ENCODE results near the gene FBXW7.

DNA sequence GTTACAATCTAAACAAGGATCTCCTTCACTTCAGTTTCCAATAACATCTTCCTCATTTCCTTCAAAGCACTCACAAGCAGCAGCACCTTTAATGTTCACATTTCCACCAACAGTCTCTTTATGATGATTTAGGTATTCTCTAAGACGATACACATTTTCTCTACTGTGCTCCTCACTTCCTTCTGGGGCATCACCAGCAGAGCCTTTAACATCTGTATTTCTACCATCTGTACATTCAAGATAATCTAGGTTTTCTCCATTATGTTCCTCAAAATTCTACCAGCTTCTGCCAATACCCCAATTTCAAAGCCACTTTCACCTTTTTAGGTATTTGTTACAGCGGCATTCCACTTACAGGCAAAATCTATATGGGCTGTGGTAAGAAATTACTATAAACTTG is 80.6 kb downstream of the FBXW7 start:
- TF ChIP-seq, protein P1, sequence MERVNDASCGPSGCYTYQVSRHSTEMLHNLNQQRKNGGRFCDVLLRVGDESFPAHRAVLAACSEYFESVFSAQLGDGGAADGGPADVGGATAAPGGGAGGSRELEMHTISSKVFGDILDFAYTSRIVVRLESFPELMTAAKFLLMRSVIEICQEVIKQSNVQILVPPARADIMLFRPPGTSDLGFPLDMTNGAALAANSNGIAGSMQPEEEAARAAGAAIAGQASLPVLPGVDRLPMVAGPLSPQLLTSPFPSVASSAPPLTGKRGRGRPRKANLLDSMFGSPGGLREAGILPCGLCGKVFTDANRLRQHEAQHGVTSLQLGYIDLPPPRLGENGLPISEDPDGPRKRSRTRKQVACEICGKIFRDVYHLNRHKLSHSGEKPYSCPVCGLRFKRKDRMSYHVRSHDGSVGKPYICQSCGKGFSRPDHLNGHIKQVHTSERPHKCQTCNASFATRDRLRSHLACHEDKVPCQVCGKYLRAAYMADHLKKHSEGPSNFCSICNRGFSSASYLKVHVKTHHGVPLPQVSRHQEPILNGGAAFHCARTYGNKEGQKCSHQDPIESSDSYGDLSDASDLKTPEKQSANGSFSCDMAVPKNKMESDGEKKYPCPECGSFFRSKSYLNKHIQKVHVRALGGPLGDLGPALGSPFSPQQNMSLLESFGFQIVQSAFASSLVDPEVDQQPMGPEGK (CRISPR knock-in tag; IDR thresholded peaks at IDR 0.05; ENCODE audit: borderline replicate concordance) = no peak
- TF ChIP-seq OSR1 (CRISPR knock-in tag; IDR thresholded peaks at IDR 0.05) (no peak), ZC3H10 (CRISPR knock-in tag; IDR thresholded peaks at IDR 0.05) (no peak), ESRRG (CRISPR knock-in tag; IDR thresholded peaks at IDR 0.05) (no peak), ZFP3 (CRISPR knock-in tag; IDR thresholded peaks at IDR 0.05) (no peak), RARB (CRISPR knock-in tag; IDR thresholded peaks at IDR 0.05) (no peak), ZNF8 (CRISPR knock-in tag; IDR thresholded peaks at IDR 0.05) (no peak), ZNF70 (CRISPR knock-in tag; IDR thresholded peaks at IDR 0.05) (no peak), ZNF565 (CRISPR knock-in tag; conservative IDR thresholded peaks at IDR 0.05; ENCODE audit: low read depth) (no peak), BACH2 (CRISPR knock-in tag; IDR thresholded peaks at IDR 0.05; ENCODE audit: borderline replicate concordance) (no peak), CSDC2 (CRISPR knock-in tag; IDR thresholded peaks at IDR 0.05) (no peak), TCF4 (CRISPR knock-in tag; IDR thresholded peaks at IDR 0.05; ENCODE audit: borderline replicate concordance) (no peak)
- TF ChIP-seq, protein P2, sequence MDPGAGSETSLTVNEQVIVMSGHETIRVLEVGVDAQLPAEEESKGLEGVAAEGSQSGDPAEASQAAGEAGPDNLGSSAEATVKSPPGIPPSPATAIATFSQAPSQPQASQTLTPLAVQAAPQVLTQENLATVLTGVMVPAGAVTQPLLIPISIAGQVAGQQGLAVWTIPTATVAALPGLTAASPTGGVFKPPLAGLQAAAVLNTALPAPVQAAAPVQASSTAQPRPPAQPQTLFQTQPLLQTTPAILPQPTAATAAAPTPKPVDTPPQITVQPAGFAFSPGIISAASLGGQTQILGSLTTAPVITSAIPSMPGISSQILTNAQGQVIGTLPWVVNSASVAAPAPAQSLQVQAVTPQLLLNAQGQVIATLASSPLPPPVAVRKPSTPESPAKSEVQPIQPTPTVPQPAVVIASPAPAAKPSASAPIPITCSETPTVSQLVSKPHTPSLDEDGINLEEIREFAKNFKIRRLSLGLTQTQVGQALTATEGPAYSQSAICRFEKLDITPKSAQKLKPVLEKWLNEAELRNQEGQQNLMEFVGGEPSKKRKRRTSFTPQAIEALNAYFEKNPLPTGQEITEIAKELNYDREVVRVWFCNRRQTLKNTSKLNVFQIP (CRISPR knock-in tag; IDR thresholded peaks at IDR 0.05; ENCODE audit: borderline replicate concordance, low read depth) = no peak
